Stimulated activated CD8-positive, alpha-beta memory T cell treated with anti-CD3 and anti-CD28 coated beads, Interleukin-4, amount 100 ng/mL, for 24 hours (primary cell): ENCODE results near the gene GRIN2B.

Source experiments
- DNase-seq: peaks from one replicate; pipeline ENCODE4 v3.0.0-alpha.2; 2020; ENCODE audit warnings: low read depth

GRIN2B gene

DNA sequence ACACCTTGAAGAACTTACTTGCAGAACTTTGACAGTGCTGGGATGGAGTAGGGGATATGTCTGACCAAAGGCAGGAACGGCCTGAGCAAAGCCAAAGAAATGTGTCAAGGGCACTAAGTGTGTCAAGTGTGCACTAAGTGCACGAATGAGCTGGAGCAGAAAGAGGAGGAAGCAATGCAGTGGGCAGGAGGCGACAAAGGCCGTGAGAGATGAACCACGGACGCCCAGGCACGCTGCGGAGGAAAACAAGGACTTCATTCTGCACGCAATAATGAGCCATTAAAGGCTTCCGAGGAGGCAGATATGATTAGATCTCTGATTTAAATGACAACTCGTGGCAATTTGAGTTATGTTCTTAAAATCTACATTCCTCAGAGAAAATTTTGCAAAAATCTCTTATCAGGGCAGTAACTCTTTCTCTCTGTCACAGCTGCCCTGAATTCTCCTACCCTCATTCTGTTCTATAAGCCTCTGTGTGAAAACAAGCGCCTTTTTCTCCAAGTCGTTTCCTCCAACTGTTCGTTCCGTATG lies 25.3 kb downstream of the GRIN2B start:
- no peak for DNase-seq

DNA sequence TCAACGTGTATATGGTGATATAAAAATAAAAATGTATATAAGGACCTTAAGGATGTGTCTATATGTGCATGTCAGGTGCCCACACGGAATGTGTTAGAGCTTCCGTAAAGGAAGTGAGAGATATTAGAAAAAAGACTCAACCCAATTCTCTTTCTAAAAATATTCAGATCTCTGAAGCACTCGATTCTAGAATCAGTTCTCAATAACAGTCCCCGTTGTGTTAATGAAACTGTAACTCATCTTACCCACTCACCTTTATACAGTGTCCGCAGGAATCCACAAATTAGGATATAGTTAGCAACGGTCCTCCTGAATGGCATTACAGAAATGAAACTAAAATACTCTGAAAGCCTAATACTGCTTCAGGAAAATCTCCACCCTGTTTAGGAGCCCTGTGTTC lies 29.3 kb downstream of the GRIN2B start:
- no peak for DNase-seq

DNA sequence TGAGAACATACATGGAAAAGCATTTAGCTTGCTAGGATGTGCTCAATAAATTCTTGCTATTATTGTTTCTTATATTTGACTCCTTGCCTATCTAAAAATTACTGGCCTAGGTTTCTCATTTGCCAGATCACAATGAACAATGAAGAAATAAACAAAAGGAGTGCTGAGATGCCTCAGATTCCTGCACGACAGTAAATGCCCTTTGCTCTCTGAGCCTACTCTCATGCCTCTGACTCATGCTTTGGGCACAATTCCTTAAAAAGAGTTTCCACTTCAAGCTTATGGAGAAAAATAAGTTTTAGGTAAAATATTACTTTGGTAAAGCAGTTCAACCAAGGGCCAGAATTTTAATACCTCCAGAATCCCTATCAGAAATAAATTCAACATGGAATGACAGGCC lies 30.9 kb downstream of the GRIN2B start:
- DNase-seq = no peak

DNA sequence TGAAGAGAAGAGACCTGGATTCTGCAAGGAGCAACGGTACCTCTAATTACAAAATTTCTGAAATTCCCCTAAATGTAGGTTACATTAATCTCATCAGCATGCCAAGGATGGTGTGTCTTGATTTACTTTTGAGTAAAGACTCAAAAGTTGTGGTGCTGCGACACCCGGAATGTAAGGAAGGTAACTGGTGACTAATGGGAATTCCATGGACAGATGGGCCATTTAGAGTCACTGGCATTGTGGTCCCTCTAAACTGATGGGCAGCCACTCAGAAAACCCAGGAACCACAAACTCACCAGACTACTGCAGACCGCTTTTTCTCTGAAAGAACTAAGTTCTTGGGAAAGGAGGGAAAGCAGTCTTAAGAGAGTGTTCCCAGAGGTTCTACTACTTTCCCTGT lies 32.8 kb downstream of the GRIN2B start:
- DNase-seq = no peak

DNA sequence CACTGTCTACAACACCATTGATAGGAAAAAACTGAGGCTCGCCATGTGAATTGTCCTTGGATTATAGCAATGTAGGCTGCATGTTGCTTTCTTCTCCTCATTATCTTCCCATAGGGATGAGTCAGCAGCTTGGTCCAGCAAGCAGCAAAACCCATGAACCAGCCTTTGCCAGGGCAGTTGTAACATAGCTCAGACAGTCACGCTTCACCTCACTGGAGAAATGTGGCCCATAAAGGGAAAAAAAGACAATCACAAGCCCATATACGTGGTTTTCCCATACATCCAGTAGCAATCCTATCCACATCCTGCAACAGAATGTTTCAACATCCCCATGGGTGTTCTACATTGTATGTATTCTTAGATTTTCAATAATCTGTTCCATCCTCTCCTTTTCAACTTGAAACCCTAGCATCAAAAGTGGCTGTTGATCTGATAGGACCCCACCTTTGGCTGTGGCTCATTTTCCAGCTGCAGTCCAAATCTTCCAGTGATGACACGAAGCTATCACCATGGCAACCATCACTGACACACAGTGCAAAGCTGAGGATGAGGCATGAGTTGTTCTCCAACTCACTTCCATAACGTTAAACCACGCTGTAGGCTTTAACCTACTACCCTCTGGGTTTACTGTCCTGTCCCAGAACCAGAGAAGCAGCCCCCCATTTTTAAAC lies 34.0 kb downstream of the GRIN2B start:
- DNase-seq = no peak

DNA sequence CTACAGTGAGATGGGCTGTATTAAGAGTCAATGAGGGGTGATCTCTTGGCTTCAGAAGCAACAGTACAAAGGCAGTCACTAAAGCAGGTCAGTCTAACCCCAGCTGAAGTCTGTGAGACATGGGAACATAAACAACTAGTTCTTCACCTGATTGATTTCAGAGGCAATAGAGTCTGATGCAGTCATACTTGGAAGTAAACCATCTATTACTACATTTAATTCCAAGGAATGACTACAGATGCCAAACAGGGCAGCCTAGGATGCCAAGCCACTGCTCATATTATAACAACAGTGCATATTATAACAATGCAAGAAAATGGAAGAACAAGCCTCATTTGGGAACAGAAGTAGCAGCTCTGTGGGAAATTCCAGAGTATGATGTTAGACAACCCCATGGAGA lies 35.8 kb downstream of the GRIN2B start:
- DNase-seq = no peak

DNA sequence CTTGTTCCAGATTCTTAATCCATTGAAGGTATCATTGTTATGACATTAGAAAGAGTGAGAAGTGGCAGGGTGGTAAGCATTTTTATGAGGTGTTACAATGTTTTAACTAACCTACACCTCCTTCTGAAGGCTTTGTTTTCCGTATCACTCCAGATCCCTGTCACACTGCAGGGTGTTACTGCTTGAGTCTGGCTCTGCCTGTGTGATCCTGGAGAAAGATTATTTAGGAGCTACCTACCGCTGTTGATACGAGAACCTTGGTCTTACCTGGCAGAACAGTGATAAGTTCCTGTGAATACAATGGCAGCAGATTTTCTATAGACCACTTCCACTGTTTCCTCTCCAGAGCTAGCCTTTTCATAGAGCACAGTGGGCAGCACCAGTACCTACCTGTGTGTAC lies 36.2 kb downstream of the GRIN2B start:
- DNase-seq = no peak

DNA sequence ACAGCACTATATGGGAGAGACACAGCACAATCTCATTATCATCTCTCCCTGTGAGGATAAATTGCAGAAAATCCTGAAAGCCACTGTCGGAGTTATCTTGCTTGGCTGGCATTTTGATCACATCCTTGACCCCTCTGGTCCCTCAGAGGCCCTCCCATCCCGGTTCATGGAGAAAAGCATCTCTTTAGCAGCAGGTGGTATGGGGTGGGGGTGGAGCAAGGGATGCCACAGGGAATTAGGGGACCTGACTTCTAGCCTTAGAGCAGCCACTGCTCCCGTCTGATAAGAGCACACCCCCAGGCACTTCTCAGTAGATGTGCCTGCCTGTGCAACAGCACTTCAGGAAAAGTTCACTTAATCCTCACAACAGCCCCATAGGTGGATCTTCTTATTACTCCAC lies 38.6 kb downstream of the GRIN2B start:
- DNase-seq = no peak

DNA sequence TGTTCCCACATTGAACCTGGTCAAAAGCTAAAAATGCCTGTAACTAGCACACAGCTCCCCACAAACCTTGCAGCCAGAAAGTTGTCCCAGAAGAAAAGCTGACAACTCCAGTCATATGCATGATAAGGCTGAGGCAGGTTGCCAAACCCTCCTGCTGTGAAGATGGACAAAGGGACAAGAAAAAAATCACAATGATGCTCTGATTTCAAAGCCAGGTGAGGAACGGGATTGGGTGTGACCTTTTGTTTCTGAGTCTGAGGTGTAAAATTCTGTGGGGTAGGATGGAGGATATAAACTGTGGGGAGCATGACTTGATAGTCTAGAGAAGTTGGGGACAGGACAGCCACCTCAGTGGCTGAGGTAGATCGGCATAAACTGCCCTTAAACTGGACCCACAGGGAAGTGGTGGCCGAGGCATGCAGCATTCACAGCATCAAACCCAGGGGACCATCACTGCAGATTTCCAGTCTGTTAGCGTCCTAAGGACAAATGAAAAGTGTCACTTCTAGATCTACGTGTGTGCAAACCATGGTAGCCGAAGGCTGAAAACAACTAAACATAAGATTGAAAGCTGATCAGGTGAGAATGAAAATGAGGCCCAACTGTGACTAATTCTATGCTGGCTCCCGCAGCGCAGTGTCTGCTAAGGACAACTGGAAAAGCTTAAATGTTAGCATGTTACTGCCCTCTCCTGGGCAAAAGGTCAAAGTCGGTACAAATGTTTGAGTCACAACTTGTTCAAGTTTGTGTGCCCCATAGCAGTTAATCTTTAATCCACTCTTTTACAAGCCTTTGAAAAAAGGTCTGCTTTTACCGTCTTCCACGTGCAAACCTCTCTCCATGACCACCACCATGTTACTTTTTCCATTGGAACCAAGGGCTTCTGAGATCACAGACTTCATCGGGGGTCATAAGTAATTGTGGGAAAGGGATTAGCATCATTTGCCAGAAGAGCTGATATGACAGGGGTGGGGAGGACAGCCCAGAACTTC lies 39.8 kb downstream of the GRIN2B start:
- no peak for DNase-seq

DNA sequence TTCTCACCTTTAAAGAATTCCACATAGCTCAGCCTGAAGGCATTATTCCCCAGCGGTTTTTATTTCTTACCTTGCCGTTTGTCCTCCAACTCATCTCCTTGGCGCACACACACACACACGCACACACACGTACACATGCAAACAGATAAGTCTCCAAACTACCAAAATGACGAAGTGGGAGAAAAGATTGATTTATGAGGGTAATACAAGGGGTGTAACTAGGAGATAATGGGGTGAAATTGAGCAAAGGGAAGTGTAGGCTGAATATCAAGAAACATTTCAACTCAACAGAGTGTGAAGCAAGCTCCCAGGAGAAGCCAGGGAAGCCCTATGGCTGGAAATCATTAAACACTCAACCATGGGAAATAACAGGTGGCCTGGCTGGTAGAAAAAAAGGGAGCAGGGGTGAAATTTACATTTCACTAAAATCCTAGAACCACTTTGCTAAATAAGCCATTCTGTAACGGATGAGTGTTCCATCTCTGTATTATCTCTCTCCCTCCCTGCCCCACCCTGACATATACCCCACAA lies 41.0 kb downstream of the GRIN2B start:
- no peak for DNase-seq

DNA sequence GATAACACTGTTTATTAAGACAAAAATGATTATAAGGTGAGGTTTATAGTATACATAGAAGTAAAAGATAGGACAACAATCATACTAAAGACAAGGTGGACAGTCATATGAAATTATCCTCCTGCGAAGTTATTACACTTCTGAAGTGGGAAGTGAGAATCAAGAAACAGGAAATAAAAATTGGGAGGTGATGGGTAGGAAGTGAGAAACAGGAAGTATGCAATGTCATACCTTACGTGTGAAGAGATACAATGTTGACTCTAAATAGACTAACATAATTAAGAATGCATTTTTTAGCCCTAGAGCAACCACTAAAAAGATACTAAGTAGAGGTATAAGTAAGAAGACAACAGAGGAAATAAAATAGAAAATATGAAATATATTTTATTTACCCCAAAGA lies 43.7 kb downstream of the GRIN2B start:
- no peak for DNase-seq

DNA sequence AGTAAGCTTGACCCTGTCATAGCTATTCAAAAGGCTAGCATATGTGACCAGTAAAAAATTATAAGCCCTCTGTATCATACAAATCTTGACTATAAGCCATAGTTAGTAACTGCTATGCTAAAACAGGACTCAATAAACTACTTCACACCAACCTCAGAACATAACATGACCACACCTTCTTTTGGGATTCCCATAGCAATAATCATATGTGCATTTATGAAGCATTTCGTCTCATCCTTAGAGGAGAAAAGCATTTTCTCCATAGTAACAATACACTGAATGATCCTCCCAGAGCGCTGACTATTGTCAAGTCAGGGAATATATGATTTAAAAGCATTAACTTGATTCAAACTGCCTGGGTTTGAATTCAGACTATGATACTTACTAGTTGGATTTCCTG lies 46.2 kb downstream of the GRIN2B start:
- no peak for DNase-seq
